Hepatocyte (in vitro differentiated cells): ENCODE measurements around the gene TM4SF20. TPM values are rescaled to one million over a fixed set of nuclear protein-coding genes. Genes with fewer than 3 reads are reported as not detected.
"Not testable (repeated sequence)": the region's sequence is repeated elsewhere in the genome, so short reads cannot be mapped to it uniquely, and the experiment has no call there.

Source experiments
- DNase-seq: peaks from one replicate; pipeline ENCODE4 v3.0.0-alpha.2; 2016; ENCODE audit warnings: low spot score
- H2AFZ ChIP-seq: fragments of 200-600 bp; sonication (generic); 2 replicates; pipeline ENCODE4 v1.6.0; 2016; ENCODE audit warnings: antibody characterized with exemption, mild to moderate bottlenecking
- H3K27ac ChIP-seq: fragments of 200-600 bp; sonication (generic); 2 replicates; pipeline ENCODE4 v1.5.1; 2016; ENCODE audit warnings: mild to moderate bottlenecking
- H3K27me3 ChIP-seq: fragments of 200-600 bp; sonication (generic); 2 replicates; pipeline ENCODE4 v1.6.1; 2016
- H3K36me3 ChIP-seq: fragments of 200-600 bp; sonication (generic); replicated peaks from 2 replicates; pipeline ENCODE4 v1.5.1; 2016; ENCODE audit warnings: low read depth; ENCODE audit not compliant: insufficient read depth
- H3K4me1 ChIP-seq: fragments of 200-600 bp; sonication (generic); 2 replicates; pipeline ENCODE4 v1.5.1; 2016; ENCODE audit warnings: mild to moderate bottlenecking, moderate library complexity; ENCODE audit not compliant: insufficient read depth
- H3K4me2 ChIP-seq: fragments of 200-600 bp; sonication (generic); 2 replicates; pipeline ENCODE4 v1.6.0; 2016
- H3K4me3 ChIP-seq: fragments of 200-600 bp; sonication (generic); 2 replicates; pipeline ENCODE4 v1.5.1; 2016; ENCODE audit warnings: mild to moderate bottlenecking
- H3K79me2 ChIP-seq: fragments of 200-600 bp; sonication (generic); 2 replicates; pipeline ENCODE4 v1.6.0; 2017; ENCODE audit warnings: mild to moderate bottlenecking
- H3K9me2 ChIP-seq: fragments of 200-600 bp; sonication (generic); replicated peaks from 2 replicates; pipeline ENCODE4 v1.6.0; 2017; ENCODE audit warnings: mild to moderate bottlenecking; ENCODE audit not compliant: insufficient read depth
- H3K9me3 ChIP-seq: fragments of 200-600 bp; sonication (generic); 2 replicates; pipeline ENCODE4 v1.5.1; 2016; ENCODE audit warnings: low read depth, mild to moderate bottlenecking
- H4K20me1 ChIP-seq: fragments of 200-600 bp; sonication (generic); 2 replicates; pipeline ENCODE4 v1.6.0; 2016; ENCODE audit warnings: mild to moderate bottlenecking; ENCODE audit not compliant: insufficient read depth, poor library complexity, severe bottlenecking
- CTCF ChIP-seq: fragments of 200-600 bp; sonication (generic); IDR thresholded peaks from 2 replicates; pipeline ENCODE4 v1.5.1; 2016; ENCODE audit warnings: antibody characterized with exemption, mild to moderate bottlenecking; ENCODE audit not compliant: poor library complexity
- EZH2 ChIP-seq: fragments of 200-600 bp; sonication (generic); IDR thresholded peaks from 2 replicates; pipeline ENCODE4 v1.6.1; 2016; ENCODE audit warnings: antibody characterized with exemption, mild to moderate bottlenecking, borderline replicate concordance
- EZH2phosphoT487 ChIP-seq: fragments of 200-600 bp; sonication (generic); IDR thresholded peaks from one replicate; pipeline ENCODE4 v1.6.1; 2018; ENCODE audit warnings: antibody characterized with exemption, mild to moderate bottlenecking, low read depth, moderate library complexity; ENCODE audit not compliant: unreplicated experiment, severe bottlenecking
- WGBS: methylation state at CpG from one replicate; pipeline ENCODE4 v1.1.6; 2016; ENCODE audit warnings: low lambda C conversion rate; ENCODE audit errors: missing lambda C conversion rate; 5-methylcytosine and 5-hydroxymethylcytosine counted together
- polyA plus RNA-seq: library from polyadenylated mRNA; unstranded; fragments of >200 nt; fragmentation: Nextera tagmentation; extraction: Ambion mirVana; gene quantifications from 2 replicates; pipeline ENCODE4 v1.2.1, GENCODE V29; 2016
- total RNA-seq: library from RNA; depleted of rRNA; stranded (reverse); fragments of >200 nt; gene quantifications from 2 replicates; pipeline ENCODE4 v1.2.3, GENCODE V29; 2014

Gene TM4SF20
- total and polyA plus RNA-seq, 2 experiments from 2014 or later = 14.2 to 46.6 TPM

DNA sequence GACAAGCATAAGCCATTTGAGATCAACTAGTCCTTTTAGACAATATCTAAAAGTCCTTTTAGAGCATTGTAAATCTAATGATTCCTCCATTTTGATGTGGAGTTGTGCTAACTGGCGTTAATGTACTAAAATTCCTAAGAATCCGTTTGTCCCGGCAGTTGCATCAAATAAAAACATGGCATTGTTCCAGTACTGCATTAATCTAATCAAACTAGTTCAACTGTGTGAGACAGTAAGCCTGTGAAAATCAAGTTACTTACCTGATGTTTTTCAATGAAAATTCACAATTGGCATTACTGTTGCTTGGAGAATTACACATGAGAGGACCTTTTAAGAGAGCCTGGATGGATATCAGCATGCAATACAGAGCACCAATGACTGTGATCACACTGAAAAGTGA is 13.3 kb downstream of the TM4SF20 start:
- Histone ChIP-seq H3K27me3 (no peaks in the 10 kb centered on the region), H3K4me1 (no peaks in the 10 kb centered on the region), H3K4me3 (no peak overlapping the region), H3K27ac (no peak overlapping the region), H3K9me2 (no peaks in the 10 kb centered on the region), H3K9me3 (no peaks in the 10 kb centered on the region), H3K4me2 (no peak overlapping the region), H2AFZ (no peak overlapping the region), H4K20me1 (no peaks in the 10 kb centered on the region), H3K79me2 (no peaks in the 10 kb centered on the region), H3K36me3 (no peaks in the 10 kb centered on the region)
- TF ChIP-seq EZH2 (no peak), EZH2phosphoT487 (no peak), CTCF (no peak)
- 65% methylated on average over 3 of the region's 3 CpGs for WGBS
- no peak for DNase-seq

DNA sequence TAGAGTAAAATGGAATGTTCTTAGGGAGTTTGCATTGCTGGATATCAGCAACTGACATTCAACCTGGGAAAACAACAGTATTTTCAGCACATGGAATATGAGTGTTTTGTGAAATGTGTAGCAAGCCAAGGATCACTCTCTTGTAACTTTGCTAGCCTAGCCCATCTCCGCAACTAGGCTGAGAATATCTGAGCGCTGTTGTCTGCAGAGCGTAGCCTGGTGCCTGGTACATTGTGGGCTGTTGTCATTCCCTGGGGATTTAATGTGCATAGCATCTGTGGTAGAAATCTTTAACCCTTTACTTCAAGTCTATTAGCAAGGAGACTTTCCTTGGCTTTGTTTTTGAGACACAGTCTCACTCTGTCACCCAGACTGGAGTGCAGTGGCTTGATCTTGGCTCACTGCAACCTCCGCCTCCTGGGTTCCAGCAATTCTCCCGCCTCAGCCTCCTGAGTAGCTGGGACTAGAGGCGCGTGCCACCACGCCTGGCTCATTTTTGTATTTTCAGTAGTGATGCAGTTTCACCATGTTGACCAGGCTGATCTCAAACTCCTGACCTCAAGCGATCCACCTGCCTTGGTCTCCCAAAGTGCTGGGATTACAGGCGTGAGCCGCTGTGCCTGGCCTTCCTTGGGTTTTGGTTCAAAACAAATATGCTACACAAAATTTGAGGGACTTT is 14.4 kb downstream of the TM4SF20 start:
- not testable (repeated sequence) for H3K27me3 ChIP-seq, H3K4me2 ChIP-seq, H3K9me2 ChIP-seq, H3K79me2 ChIP-seq, H2AFZ ChIP-seq, H3K9me3 ChIP-seq, H4K20me1 ChIP-seq, H3K4me1 ChIP-seq, H3K4me3 ChIP-seq, H3K36me3 ChIP-seq
- WGBS = 83% methylated on average over 11 of the region's 11 CpGs
- peak; percentile 19 for DNase-seq
- H3K27ac ChIP-seq = peak overlapping the region; percentile 55

GRCh38 chr2:227363756-227364155 is 15.3 kb downstream of the TM4SF20 start:
- Histone ChIP-seq H3K9me3 (no peaks in the 10 kb centered on the region), H4K20me1 (no peaks in the 10 kb centered on the region), H3K36me3 (no peaks in the 10 kb centered on the region), H3K4me2 (no peak overlapping the region), H3K27ac (peak overlapping the region; percentile 7), H3K27me3 (no peaks in the 10 kb centered on the region), H2AFZ (no peak overlapping the region), H3K79me2 (no peaks in the 10 kb centered on the region), H3K4me1 (no peaks in the 10 kb centered on the region), H3K9me2 (no peaks in the 10 kb centered on the region), H3K4me3 (no peak overlapping the region)
- no peak for TF ChIP-seq EZH2phosphoT487
- no peak for TF ChIP-seq EZH2
- TF ChIP-seq CTCF = peak; percentile 14
- WGBS = 97% methylated on average over 6 of the region's 6 CpGs
- no peak for DNase-seq

GRCh38 chr2:227360351-227360750 is 18.8 kb downstream of the TM4SF20 start:
- Histone ChIP-seq H3K4me3 (no peak overlapping the region), H3K27me3 (no peaks in the 10 kb centered on the region), H2AFZ (no peak overlapping the region), H3K4me1 (no peaks in the 10 kb centered on the region), H3K9me2 (no peaks in the 10 kb centered on the region), H3K27ac (no peak overlapping the region), H3K4me2 (no peak overlapping the region), H3K9me3 (no peaks in the 10 kb centered on the region), H3K36me3 (no peaks in the 10 kb centered on the region), H3K79me2 (no peaks in the 10 kb centered on the region), H4K20me1 (no peaks in the 10 kb centered on the region)
- no peak for DNase-seq
- WGBS = 83% methylated on average over 5 of the region's 5 CpGs
- TF ChIP-seq EZH2phosphoT487 = no peak
- TF ChIP-seq CTCF = no peak
- no peak for TF ChIP-seq EZH2
